Caco-2 (cell line): Measurements from ENCODE around the gene EPB41L4B. TPM values are rescaled to one million over a fixed set of nuclear protein-coding genes. Genes with fewer than 3 reads are reported as not detected.

Experiments used
- BruUV-seq: library from RNA; stranded (reverse); fragments of 400-500 nt; replicated peaks from 2 replicates; lab custom pipeline; 2021; lab: Mats Ljungman, UMichigan
- CTCF ChIA-PET: fragments of 300-600 bp; sonication (Branson Sonifier 250); formaldehyde crosslinking; loops from one replicate; lab custom pipeline; 2022; ENCODE audit warnings: antibody characterized with exemption; lab: Charles Lee
- POLR2A ChIA-PET: fragments of 300-600 bp; sonication (Branson Sonifier 250); formaldehyde crosslinking; loops from one replicate; lab custom pipeline; 2022; ENCODE audit warnings: antibody characterized with exemption; lab: Charles Lee
- DNase-seq, 2 experiments: peaks; one replicate each; pipeline versions ENCODE4 v3.0.0 to v3.0.0-alpha.2; 2020 to 2022
- H3K27me3 ChIP-seq: replicated peaks from 2 replicates; pipeline ENCODE4 v1.6.0; 2011; ENCODE audit warnings: low read length; ENCODE audit not compliant: control insufficient read depth, insufficient read depth
- H3K36me3 ChIP-seq: 2 replicates; pipeline ENCODE4 v1.5.1; 2011; ENCODE audit warnings: low read length; ENCODE audit not compliant: control insufficient read depth, insufficient read depth
- H3K4me1 ChIP-seq: fragments of 250-450 bp; sonication (Bioruptor Pico); 2 replicates; pipeline ENCODE4 v1.5.1; 2020; ENCODE audit warnings: mild to moderate bottlenecking
- H3K4me3 ChIP-seq: 2 replicates; pipeline ENCODE4 v1.5.1; 2011; ENCODE audit warnings: low read depth, mild to moderate bottlenecking, control low read depth, low read length
- H3K9me3 ChIP-seq: fragments of 250-450 bp; sonication (Bioruptor Pico); 2 replicates; pipeline ENCODE4 v1.5.1; 2020; ENCODE audit warnings: mild to moderate bottlenecking, moderate library complexity
- H3K27ac Mint-ChIP-seq: one replicate; pipeline ENCODE4 v1.8.0; 2022; ENCODE audit warnings: mixed read lengths; ENCODE audit not compliant: unreplicated experiment
- H3K27me3 Mint-ChIP-seq: one replicate; pipeline ENCODE4 v1.8.0; 2022; ENCODE audit warnings: mixed read lengths; ENCODE audit not compliant: insufficient read depth, unreplicated experiment
- H3K36me3 Mint-ChIP-seq: one replicate; pipeline ENCODE4 v1.8.0; 2022; ENCODE audit warnings: mild to moderate bottlenecking, mixed read lengths; ENCODE audit not compliant: insufficient read depth, unreplicated experiment
- H3K4me1 Mint-ChIP-seq: one replicate; pipeline ENCODE4 v1.8.0; 2022; ENCODE audit warnings: low read depth, mixed read lengths; ENCODE audit not compliant: unreplicated experiment
- H3K4me3 Mint-ChIP-seq: one replicate; pipeline ENCODE4 v1.8.0; 2022; ENCODE audit warnings: mild to moderate bottlenecking, moderate library complexity, mixed read lengths; ENCODE audit not compliant: unreplicated experiment
- H3K9me3 Mint-ChIP-seq: one replicate; pipeline ENCODE4 v1.8.0; 2022; ENCODE audit warnings: mixed read lengths; ENCODE audit not compliant: unreplicated experiment
- CTCF ChIP-seq, 2 experiments: fragments of 200-600 bp in 1 of 2; IDR thresholded peaks; 1 replicate in 1 of 2; 2 replicates in 1 of 2; pipeline versions ENCODE4 v1.5.1 to v1.8.0; 2011 to 2022; ENCODE audit warnings: antibody characterized with exemption in 1 of 2, control low read depth in 1 of 2, inconsistent platforms in 1 of 2, low read depth in 1 of 2, low read length in 1 of 2, mild to moderate bottlenecking in 1 of 2, moderate library complexity in 1 of 2; ENCODE audit not compliant: insufficient read depth in 1 of 2, severe bottlenecking in 1 of 2, unreplicated experiment in 1 of 2
- intact Hi-C: fragments of 100-400 bp; cut with micrococcal nuclease; formaldehyde crosslinking; loops from one replicate; pipeline ENCODE4 v1.10.0; 2022; ENCODE audit not compliant: unreplicated experiment
- total RNA-seq: library from RNA; stranded (reverse); gene quantifications from 2 replicates; pipeline ENCODE4 v1.2.3, GENCODE V29; 2022

EPB41L4B gene
- total RNA-seq, 1 experiment from 2014 or later: 16.3 TPM

- intact Hi-C loops: no loop called here
- Histone ChIP-seq H3K9me3 (no peaks in the 10 kb centered on the region), H3K4me3 (no peak overlapping the region), H3K4me1 (peaks cover 3% of the 10 kb centered on the region; the same call in 1 of the 2 replicates), H3K27me3 (no peaks in the 10 kb centered on the region), H3K36me3 (no peaks in the 10 kb centered on the region)
- H3K27me3 Mint-ChIP-seq: no peaks in the 10 kb centered on the region
- CTCF ChIA-PET: no interaction called here
- TF ChIP-seq CTCF (IDR thresholded peaks at IDR 0.05; ENCODE audit: insufficient read depth in 1 of 2, low read depth in 1 of 2, low read length in 1 of 2, severe bottlenecking in 1 of 2, unreplicated experiment in 1 of 2): no peak
- no peak overlapping the region for H3K27ac Mint-ChIP-seq
- no peak for DNase-seq
- no peaks in the 10 kb centered on the region for H3K36me3 Mint-ChIP-seq
- no peak overlapping the region for H3K4me3 Mint-ChIP-seq
- POLR2A ChIA-PET: no interaction called here
- no peaks in the 10 kb centered on the region for H3K4me1 Mint-ChIP-seq
- H3K9me3 Mint-ChIP-seq: no peaks in the 10 kb centered on the region
- BruUV-seq: no TSS peak
These were observed 153.1 kb downstream of the EPB41L4B start for GRCh38 chr9:109167716-109168115.

GRCh38 chr9:109166771-109167601 is 153.9 kb downstream of the EPB41L4B start, which contains the start of gene FRRS1L:
Gene FRRS1L, minus strand, starts transcription at chr9:109167249. Its CDS starts 111 bp downstream, at chr9:109167138.
- no peaks in the 10 kb centered on the region for H3K27me3 ChIP-seq
- Mint-ChIP-seq H3K9me3 (no peaks in the 10 kb centered on the region), H3K27ac (no peak within 1 kb of the TSS), H3K27me3 (no peaks in the 10 kb centered on the region), H3K36me3 (no peaks in the 10 kb centered on the region), H3K4me1 (no peaks in the 10 kb centered on the region), H3K4me3 (no peak within 1 kb of the TSS)
- H3K36me3 ChIP-seq: no peaks in the 10 kb centered on the region
- no TSS peak for BruUV-seq
- H3K4me3 ChIP-seq: no peak within 1 kb of the TSS
- H3K9me3 ChIP-seq: no peaks in the 10 kb centered on the region
- intact Hi-C loops: no loop called here
- ChIA-PET CTCF (no interaction called here), POLR2A (no interaction called here)
- no peak for DNase-seq
- TF ChIP-seq CTCF (IDR thresholded peaks at IDR 0.05; ENCODE audit: insufficient read depth in 1 of 2, low read depth in 1 of 2, low read length in 1 of 2, severe bottlenecking in 1 of 2, unreplicated experiment in 1 of 2): no peak
- H3K4me1 ChIP-seq: peaks cover 8% of the 10 kb centered on the region; the same call in 1 of the 2 replicates

GRCh38 chr9:109166171-109166770 is 154.6 kb downstream of the EPB41L4B start:
- Mint-ChIP-seq H3K36me3 (no peaks in the 10 kb centered on the region), H3K4me3 (no peak overlapping the region), H3K27ac (no peak overlapping the region), H3K4me1 (no peaks in the 10 kb centered on the region), H3K27me3 (no peaks in the 10 kb centered on the region), H3K9me3 (peaks cover 3% of the 10 kb centered on the region)
- peaks cover 8% of the 10 kb centered on the region; the same call in 1 of the 2 replicates for H3K4me1 ChIP-seq
- no TSS peak for BruUV-seq
- ChIA-PET CTCF (no interaction called here), POLR2A (no interaction called here)
- no peaks in the 10 kb centered on the region for H3K9me3 ChIP-seq
- no peak for TF ChIP-seq CTCF (IDR thresholded peaks at IDR 0.05; ENCODE audit: insufficient read depth in 1 of 2, low read depth in 1 of 2, low read length in 1 of 2, severe bottlenecking in 1 of 2, unreplicated experiment in 1 of 2)
- no peak for DNase-seq
- H3K36me3 ChIP-seq: no peaks in the 10 kb centered on the region
- H3K4me3 ChIP-seq: no peak overlapping the region
- no peaks in the 10 kb centered on the region for H3K27me3 ChIP-seq
- intact Hi-C loops: no loop called here
